ENCODE results near the gene AQP1. TPM values are rescaled to one million over a fixed set of nuclear protein-coding genes. Genes with fewer than 3 reads are reported as not detected.

The AQP1 gene
- total RNA-seq, 1 donor from 2014 or later, result 2.1 TPM

DNA sequence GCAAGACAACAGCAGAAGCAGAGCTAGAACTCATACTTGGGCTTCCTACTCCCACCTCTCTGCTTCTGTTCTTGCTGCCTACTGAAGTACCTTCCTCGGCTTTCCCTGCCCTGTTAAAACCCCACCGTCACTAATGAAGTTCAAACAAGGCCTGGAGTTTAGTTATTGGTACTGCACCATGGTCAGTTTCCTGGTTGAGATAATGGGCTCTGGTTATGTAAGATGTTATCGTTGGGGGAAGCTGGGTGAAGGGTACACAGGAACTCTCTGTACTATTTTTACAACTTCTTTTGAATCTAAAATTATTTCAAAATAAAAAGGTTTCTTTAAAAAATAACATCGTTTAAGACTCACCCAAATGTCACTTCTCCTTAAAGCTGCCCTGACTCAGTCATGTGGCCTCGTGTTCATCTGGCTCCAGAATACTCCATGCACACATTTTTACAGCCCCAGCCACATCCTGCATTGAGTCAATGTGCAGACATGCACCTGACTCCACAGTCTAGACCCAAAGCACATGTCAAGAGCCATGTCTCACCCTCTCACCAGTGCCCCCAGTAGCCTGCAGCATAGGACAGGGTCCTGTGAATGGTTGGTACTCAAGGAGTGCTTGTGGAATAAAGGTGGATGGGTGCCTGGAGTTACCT, 36.9 kb upstream of the AQP1 start:
- TF ChIP-seq, protein P1, sequence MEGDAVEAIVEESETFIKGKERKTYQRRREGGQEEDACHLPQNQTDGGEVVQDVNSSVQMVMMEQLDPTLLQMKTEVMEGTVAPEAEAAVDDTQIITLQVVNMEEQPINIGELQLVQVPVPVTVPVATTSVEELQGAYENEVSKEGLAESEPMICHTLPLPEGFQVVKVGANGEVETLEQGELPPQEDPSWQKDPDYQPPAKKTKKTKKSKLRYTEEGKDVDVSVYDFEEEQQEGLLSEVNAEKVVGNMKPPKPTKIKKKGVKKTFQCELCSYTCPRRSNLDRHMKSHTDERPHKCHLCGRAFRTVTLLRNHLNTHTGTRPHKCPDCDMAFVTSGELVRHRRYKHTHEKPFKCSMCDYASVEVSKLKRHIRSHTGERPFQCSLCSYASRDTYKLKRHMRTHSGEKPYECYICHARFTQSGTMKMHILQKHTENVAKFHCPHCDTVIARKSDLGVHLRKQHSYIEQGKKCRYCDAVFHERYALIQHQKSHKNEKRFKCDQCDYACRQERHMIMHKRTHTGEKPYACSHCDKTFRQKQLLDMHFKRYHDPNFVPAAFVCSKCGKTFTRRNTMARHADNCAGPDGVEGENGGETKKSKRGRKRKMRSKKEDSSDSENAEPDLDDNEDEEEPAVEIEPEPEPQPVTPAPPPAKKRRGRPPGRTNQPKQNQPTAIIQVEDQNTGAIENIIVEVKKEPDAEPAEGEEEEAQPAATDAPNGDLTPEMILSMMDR (conservative IDR thresholded peaks at IDR 0.05; ENCODE audit: low read depth, low read length), result no peak
- no peak for DNase-seq (ENCODE audit: low read depth)
- no peak overlapping the region for H3K4me3 ChIP-seq (ENCODE audit: low read depth, low read length)

DNA sequence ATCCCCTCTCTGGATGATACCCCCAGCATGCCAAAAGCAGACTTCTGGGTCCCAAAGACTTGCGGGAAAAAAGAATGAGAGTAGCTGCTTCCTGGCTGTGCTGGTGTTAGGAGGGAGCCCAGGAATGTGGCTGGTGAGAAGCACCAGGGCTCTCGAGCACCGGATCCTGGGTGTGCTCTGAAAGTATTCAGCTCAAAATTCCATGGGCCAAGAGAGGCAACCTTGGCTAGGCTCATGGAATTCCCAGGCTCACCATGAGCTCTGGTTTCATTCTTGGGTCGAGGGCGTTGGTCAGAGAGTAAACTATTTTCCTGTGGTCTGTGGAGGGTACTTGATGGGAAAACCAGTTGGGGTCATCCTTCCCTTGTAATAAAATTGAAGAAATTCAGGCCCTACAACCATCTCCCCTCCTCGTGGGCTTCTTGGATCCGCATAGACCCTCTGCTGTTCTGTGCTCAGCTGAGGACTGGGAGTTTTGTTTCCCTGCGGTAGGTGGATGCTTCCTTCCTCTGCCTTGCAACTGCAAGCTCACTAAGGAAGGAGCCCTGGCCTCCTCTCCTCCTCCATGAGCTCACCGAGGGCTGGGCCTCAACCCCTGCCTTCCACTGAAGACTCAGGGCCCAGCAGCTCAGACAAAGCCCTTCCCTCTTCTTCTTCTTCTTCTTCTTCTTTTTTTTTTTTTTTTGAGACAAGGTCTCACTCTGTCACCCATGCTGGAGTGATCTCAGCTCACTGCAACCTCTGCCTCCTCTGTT, 34.5 kb upstream of the AQP1 start:
- TF ChIP-seq, protein P1 (conservative IDR thresholded peaks at IDR 0.05; ENCODE audit: low read depth, low read length), result no peak
- no peak overlapping the region for H3K4me3 ChIP-seq (ENCODE audit: low read depth, low read length)
- no peak for DNase-seq (ENCODE audit: low read depth)

DNA sequence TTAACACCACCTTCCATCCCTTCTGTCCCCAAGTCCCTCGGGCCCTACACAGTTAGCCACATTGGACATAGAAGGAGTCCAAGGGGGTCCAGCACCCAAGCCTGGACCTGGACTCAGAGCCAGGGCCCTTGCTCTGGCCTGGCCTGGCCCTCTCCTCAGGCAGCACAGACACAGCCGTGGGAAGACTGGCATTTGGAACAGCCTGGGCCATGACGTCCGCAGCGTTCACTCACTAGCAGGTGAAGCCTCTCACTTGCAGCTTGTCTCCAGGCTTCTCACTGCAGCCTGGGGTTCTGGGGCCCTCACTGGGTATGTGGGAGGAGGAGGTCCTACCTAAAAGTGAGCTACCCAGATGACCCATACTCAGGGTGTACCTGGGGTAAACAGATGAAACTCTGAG, 33.7 kb upstream of the AQP1 start:
- no peak for DNase-seq (ENCODE audit: low read depth)
- H3K4me3 ChIP-seq (ENCODE audit: low read depth, low read length), result no peak overlapping the region
- TF ChIP-seq, protein P1 (conservative IDR thresholded peaks at IDR 0.05; ENCODE audit: low read depth, low read length), result no peak

DNA sequence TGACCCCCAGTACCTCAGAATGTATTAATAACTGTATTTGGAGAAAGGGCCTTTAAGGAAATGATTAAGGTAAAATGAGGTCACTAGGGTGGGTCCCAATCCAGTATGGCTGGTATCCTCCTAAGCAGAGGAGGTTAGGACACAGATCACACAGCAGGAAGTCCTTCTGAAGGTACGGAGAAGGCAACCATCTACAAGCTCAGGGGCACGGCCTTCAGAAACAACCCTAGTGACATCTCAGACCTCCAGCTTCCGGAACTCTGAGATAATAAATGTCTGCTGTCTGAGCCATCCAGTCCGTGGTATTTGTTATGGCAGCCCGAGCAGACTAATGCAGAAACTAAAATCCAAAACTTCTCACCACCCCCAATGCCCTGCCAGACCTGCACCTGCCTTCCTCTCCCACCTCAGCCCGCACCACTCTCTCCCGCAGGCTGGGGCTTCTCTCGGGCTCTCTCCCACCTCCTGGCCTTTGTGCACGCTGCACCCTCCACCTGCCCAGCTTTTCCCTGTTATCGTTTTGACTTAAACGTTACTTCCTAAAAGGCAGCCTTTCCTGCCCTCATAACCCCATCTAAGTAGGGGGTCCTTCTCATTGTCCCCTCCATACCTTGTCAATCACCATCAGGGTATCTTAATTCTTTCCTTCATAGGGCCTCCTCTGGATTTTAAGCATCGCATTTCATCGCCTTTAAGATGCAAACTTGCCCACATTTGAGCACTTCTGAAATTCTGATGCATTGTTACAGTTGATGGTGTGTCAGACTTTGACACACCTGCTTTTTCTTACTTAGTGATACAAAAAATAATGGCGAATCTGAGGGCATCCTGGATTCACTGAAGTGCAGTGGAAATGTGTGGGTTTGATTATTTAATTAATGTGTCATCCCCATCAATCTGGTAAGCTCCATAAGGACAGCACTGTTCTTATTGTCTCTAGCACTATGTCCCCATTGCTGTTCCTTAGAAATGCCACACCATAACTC, 32.2 kb upstream of the AQP1 start:
- no peak overlapping the region for H3K4me3 ChIP-seq (ENCODE audit: low read depth, low read length)
- no peak for DNase-seq (ENCODE audit: low read depth)
- TF ChIP-seq, protein P1 (conservative IDR thresholded peaks at IDR 0.05; ENCODE audit: low read depth, low read length), result no peak

DNA sequence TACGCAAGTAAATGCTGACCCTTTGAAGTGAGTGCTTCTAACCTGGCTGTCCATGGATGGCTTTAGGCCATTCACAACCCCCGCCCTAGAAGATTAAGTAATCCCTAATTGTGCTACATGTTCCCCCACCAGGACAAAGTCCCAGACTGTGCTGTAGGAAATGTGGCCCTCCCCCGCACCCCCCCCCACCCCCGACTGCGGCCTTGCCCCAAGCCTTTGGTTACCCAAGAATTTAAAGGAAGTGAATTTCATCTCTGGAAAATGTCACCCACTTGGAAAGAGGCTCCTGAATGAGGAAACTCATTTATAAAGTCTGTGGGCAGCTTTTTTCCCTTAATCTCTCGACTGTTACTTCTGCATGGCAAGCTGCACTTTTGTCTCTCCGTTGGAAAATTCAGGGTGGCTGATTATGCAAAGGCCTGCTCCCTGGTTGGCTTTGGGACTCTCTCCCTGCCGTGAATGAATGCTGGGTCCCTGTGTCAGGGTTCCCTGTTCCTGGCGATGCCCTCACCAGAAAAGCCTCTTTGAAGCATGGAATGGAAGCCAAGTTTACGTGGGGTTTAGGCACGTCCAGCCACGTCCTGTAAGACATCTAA, 31.4 kb upstream of the AQP1 start:
- DNase-seq (ENCODE audit: low read depth), result no peak
- H3K4me3 ChIP-seq (ENCODE audit: low read depth, low read length), result no peak overlapping the region
- TF ChIP-seq, protein P1 (conservative IDR thresholded peaks at IDR 0.05; ENCODE audit: low read depth, low read length), result no peak

DNA sequence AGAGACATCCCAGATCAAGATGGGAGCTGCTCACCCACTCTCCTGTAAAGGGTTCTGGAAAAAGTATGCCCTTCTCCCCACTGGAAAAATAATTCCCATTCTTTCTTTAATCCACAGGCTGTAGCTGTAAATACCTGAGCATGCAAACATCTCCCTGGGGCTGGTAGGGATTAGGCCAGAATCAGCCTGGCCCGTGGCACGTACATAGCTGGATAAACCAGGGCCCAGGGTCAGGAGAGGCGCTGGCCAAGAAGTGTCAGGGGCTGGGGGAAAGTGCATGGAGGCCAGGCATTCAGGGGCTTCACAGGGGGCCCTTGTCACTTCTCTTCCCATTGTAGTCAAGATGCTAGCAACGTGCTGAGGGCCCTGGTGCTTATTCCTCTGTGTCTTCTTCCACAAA, 30.7 kb upstream of the AQP1 start:
- H3K4me3 ChIP-seq (ENCODE audit: low read depth, low read length), result no peak overlapping the region
- TF ChIP-seq, protein P1 (conservative IDR thresholded peaks at IDR 0.05; ENCODE audit: low read depth, low read length), result no peak
- no peak for DNase-seq (ENCODE audit: low read depth)

All from epithelial cell of proximal tubule (primary cell).